Common myeloid progenitor, CD34-positive (primary cell): ENCODE results near the gene NUDT19.
"Not testable (repeated sequence)": the region's sequence is repeated elsewhere in the genome, so short reads cannot be mapped to it uniquely, and the experiment has no call there.

Experiments
- CTCF ChIA-PET: fragments of 350-600 bp; sonication (Branson Sonifier 250); formaldehyde crosslinking; loops from one replicate; lab custom pipeline; 2021; ENCODE audit warnings: antibody characterized with exemption; lab: Charles Lee
- POLR2A ChIA-PET: fragments of 350-600 bp; sonication (Branson Sonifier 250); formaldehyde crosslinking; loops from one replicate; lab custom pipeline; 2021; ENCODE audit warnings: antibody characterized with exemption; lab: Charles Lee
- DNase-seq, 3 donors: peaks; one replicate each; pipeline versions ENCODE4 v3.0.0 to v3.0.0-alpha.2; 2013
- H3K27ac ChIP-seq, 2 experiments: 1 replicate in 1 of 2; 2 replicates in 1 of 2; pipeline ENCODE4 v1.7.0; 2013; ENCODE audit warnings: inconsistent platforms in 2 of 2, low read length in 2 of 2, mild to moderate bottlenecking in 2 of 2, low read depth in 1 of 2, moderate library complexity in 1 of 2; ENCODE audit not compliant: severe bottlenecking in 2 of 2, insufficient read depth in 1 of 2, poor library complexity in 1 of 2
- H3K27me3 ChIP-seq, 5 experiments: replicated peaks in 2 of 5; 1 replicate in 3 of 5; 2 replicates in 2 of 5; pipeline versions ENCODE4 v1.6.1 to v1.7.0; 2013; ENCODE audit warnings: low read length in 4 of 5, mild to moderate bottlenecking in 2 of 5, moderate library complexity in 2 of 5, inconsistent platforms in 1 of 5; ENCODE audit not compliant: insufficient read depth in 5 of 5, control insufficient read depth in 4 of 5
- H3K36me3 ChIP-seq, 4 experiments: 1 replicate in 2 of 4; 2 replicates in 2 of 4; pipeline versions ENCODE4 v1.6.1 to v1.7.0; 2013; ENCODE audit warnings: low read length in 3 of 4, control low read depth in 1 of 4, mild to moderate bottlenecking in 1 of 4; ENCODE audit not compliant: control insufficient read depth in 4 of 4, insufficient read depth in 4 of 4
- H3K4me1 ChIP-seq, 4 experiments: 1 replicate in 3 of 4; 2 replicates in 1 of 4; pipeline versions ENCODE4 v1.6.1 to v1.7.1; 2013; ENCODE audit warnings: low read length in 3 of 4, mild to moderate bottlenecking in 3 of 4, control low read depth in 1 of 4, inconsistent platforms in 1 of 4, moderate library complexity in 1 of 4; ENCODE audit not compliant: control insufficient read depth in 4 of 4, insufficient read depth in 4 of 4; ENCODE audit errors: control extremely low read depth in 1 of 4
- H3K4me3 ChIP-seq, 7 experiments: 1 replicate in 4 of 7; 2 replicates in 3 of 7; pipeline versions ENCODE4 v1.5.1 to v1.7.0; 2013; ENCODE audit warnings: mild to moderate bottlenecking in 7 of 7, low read length in 6 of 7, moderate library complexity in 6 of 7, inconsistent platforms in 2 of 7, low read depth in 2 of 7, control low read depth in 1 of 7; ENCODE audit not compliant: insufficient read depth in 4 of 7, control insufficient read depth in 1 of 7; ENCODE audit errors: extremely low read depth in 1 of 7
- H3K9me3 ChIP-seq, 5 experiments: 1 replicate in 4 of 5; 2 replicates in 1 of 5; pipeline versions ENCODE4 v1.6.1 to v1.7.1; 2013; ENCODE audit warnings: low read length in 4 of 5, mild to moderate bottlenecking in 2 of 5, inconsistent platforms in 1 of 5, low read depth in 1 of 5, moderate library complexity in 1 of 5; ENCODE audit not compliant: control insufficient read depth in 4 of 5, insufficient read depth in 2 of 5; ENCODE audit errors: control extremely low read depth in 1 of 5
- WGBS: methylation state at CpG from one replicate; pipeline ENCODE4 v1.1.5; 2013; ENCODE audit not compliant: insufficient coverage; 5-methylcytosine and 5-hydroxymethylcytosine counted together

NUDT19 gene

GRCh38 chr19:32716203-32716602, 24.6 kb downstream of the NUDT19 start:
- H3K4me3 ChIP-seq, H3K27me3 ChIP-seq, DNase-seq, H3K27ac ChIP-seq, H3K9me3 ChIP-seq, POLR2A ChIA-PET, H3K4me1 ChIP-seq, CTCF ChIA-PET: not testable (repeated sequence)
- peaks cover 2 to 26% (median 11%) of the 10 kb centered on the region in 4 experiments for H3K36me3 ChIP-seq
- 100% methylated on average over 6 of the region's 7 CpGs for WGBS

DNA sequence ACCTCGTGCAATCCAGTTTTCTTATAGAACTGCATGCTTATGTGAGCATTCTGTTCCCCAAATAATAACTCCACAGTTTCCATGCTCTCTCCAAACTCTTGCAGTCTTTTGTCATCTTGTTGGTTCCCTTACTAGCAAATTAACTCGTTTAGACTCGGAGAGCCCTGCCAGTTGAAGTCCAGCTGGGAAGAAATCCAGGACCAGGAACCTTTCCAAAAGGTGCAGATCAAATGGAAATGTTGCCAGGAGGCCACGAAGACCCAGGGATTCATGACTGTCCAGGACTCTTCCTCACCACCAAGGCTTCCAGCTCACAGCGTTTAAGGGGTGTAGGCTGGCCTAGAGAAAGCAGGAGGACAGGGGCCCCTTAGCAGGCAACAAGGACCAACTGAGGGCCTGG, 25.9 kb downstream of the NUDT19 start:
- POLR2A ChIA-PET: no interaction called here

GRCh38 chr19:32718286-32718685, 26.7 kb downstream of the NUDT19 start:
- 94% methylated on average over 7 of the region's 7 CpGs for WGBS
- H3K27me3 ChIP-seq: no peaks in the 10 kb centered on the region
- peaks cover 0 to 4% (median 0%) of the 10 kb centered on the region in 4 experiments for H3K4me1 ChIP-seq
- H3K27ac ChIP-seq: no peak overlapping the region
- H3K4me3 ChIP-seq: no peak overlapping the region
- CTCF ChIA-PET: no interaction called here
- H3K9me3 ChIP-seq: peaks cover 0 to 3% (median 0%) of the 10 kb centered on the region in 5 experiments
- H3K36me3 ChIP-seq: peaks cover 2 to 17% (median 9%) of the 10 kb centered on the region in 4 experiments
- no peak for DNase-seq
- POLR2A ChIA-PET: interaction anchor here (0.7 kb wide), 1 partner anchor 209 kb away, joined by 3 read pairs; no protein-coding TSS in a partner anchor

More for the DNA sequence above, 25.9 kb downstream of the NUDT19 start:
- 94% methylated on average over 4 of the region's 5 CpGs for WGBS
- CTCF ChIA-PET: interaction anchor here (1.2 kb wide), 1 partner anchor 16 kb away, joined by 3 read pairs; no protein-coding TSS in a partner anchor
- H3K36me3 ChIP-seq: peaks cover 2 to 21% (median 9%) of the 10 kb centered on the region in 4 experiments
- peaks cover 0 to 4% (median 0%) of the 10 kb centered on the region in 4 experiments for H3K4me1 ChIP-seq
- H3K9me3 ChIP-seq: peaks cover 0 to 3% (median 0%) of the 10 kb centered on the region in 5 experiments
- no peak overlapping the region for H3K27ac ChIP-seq
- no peaks in the 10 kb centered on the region for H3K27me3 ChIP-seq
- H3K4me3 ChIP-seq: no peak overlapping the region
- DNase-seq: no peak

- CTCF ChIA-PET: no interaction called here
- DNase-seq: no peak
- H3K27me3 ChIP-seq: no peaks in the 10 kb centered on the region
- 91% methylated on average over 37 of the region's 44 CpGs for WGBS
- H3K27ac ChIP-seq: no peak within 1 kb of the TSS
- POLR2A ChIA-PET: no interaction called here
- peaks cover 1 to 9% (median 5%) of the 10 kb centered on the region in 4 experiments for H3K36me3 ChIP-seq
- H3K4me3 ChIP-seq: no peak within 1 kb of the TSS
- peaks cover 0 to 4% (median 0%) of the 10 kb centered on the region in 4 experiments for H3K4me1 ChIP-seq
- H3K9me3 ChIP-seq: peaks cover 0 to 3% (median 0%) of the 10 kb centered on the region in 5 experiments
Observed at GRCh38 chr19:32719611-32720059, 28.0 kb downstream of the NUDT19 start, which contains the start of gene TDRD12. TSS of gene TDRD12 (plus strand) at chr19:32719767. CDS start at chr19:32720073, 306 bp downstream.

DNA sequence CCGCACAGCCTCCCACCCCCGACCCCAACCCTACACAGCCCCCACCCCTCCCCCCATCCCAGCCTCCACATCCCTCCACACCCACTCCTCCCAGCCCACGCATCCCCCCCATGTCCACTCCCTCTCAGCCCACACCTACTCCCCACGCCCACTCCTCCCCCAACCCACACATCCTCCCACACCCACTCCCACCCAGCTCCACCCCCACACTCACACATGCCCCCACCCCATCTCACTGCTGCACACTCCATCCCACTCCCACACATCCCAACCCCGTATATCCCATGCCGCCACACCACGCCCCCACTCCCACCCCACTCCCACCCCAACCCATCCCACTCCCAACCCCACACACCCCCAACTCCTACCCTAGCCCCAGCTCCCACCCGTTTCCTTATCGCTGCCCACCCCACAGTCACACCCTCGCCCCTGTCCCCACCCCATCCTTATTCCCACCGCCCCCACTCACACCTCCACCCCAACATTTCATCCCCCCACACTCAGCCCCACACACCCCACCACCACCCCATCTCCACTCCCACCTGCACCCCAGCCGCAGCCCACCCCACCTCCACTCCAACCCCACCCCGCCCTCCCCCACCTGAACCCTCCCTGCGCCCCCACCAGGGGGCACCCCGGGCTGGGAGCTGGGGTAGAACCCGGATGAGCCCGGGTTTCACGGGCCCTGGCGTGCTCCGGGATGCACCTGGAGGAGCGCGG, 28.8 kb downstream of the NUDT19 start:
- H3K4me3 ChIP-seq: no peak overlapping the region
- peaks cover 0 to 3% (median 0%) of the 10 kb centered on the region in 5 experiments for H3K9me3 ChIP-seq
- 98% methylated on average over 11 of the region's 22 CpGs for WGBS
- CTCF ChIA-PET: no interaction called here
- peaks cover 0 to 7% (median 1%) of the 10 kb centered on the region in 4 experiments for H3K36me3 ChIP-seq
- no peak overlapping the region for H3K27ac ChIP-seq
- H3K4me1 ChIP-seq: peaks cover 0 to 4% (median 0%) of the 10 kb centered on the region in 4 experiments
- POLR2A ChIA-PET: no interaction called here
- no peak for DNase-seq
- H3K27me3 ChIP-seq: no peaks in the 10 kb centered on the region

- peaks cover 0 to 3% (median 0%) of the 10 kb centered on the region in 5 experiments for H3K9me3 ChIP-seq
- no peaks in the 10 kb centered on the region for H3K27me3 ChIP-seq
- no peak overlapping the region for H3K27ac ChIP-seq
- no peak for DNase-seq
- H3K4me3 ChIP-seq: no peak overlapping the region
- CTCF ChIA-PET: interaction anchor here (1.1 kb wide), 1 partner anchor 17 kb away, joined by 3 read pairs; no protein-coding TSS in a partner anchor
- POLR2A ChIA-PET: no interaction called here
- peaks cover 0 to 7% (median 1%) of the 10 kb centered on the region in 4 experiments for H3K36me3 ChIP-seq
- H3K4me1 ChIP-seq: peaks cover 0 to 4% (median 0%) of the 10 kb centered on the region in 4 experiments
- 99% methylated on average over 19 of the region's 22 CpGs for WGBS
Observed at GRCh38 chr19:32720936-32721250, 29.3 kb downstream of the NUDT19 start.

DNA sequence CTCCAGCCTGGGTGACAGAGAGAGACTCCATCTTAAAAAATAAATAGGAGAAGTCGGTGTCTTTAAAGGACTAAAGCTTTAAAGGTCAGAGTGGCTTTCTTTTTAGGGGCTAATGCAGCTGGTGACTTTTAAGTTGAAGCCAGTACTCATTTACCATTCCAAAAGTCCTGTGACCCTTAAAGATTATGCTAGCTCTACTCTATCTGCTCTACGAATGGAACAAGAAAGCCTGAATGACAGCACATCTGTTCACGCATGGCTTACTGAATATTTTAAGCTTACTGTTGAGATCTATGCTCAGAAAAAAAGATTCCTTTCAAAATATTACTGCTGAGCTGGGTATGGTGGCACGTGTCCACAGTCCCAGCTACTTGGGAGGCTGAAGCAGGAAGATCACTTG, 44.3 kb downstream of the NUDT19 start:
- DNase-seq: no peak
- no peak overlapping the region for H3K4me3 ChIP-seq
- 92% methylated on average over 3 of the region's 4 CpGs for WGBS
- ChIA-PET POLR2A (no interaction called here), CTCF (interaction anchor here (0.6 kb wide), 1 partner anchor 31 kb away, joined by 3 read pairs; no protein-coding TSS in a partner anchor)
- no peaks in the 10 kb centered on the region for H3K4me1 ChIP-seq
- H3K27me3 ChIP-seq: peaks cover 0 to 5% (median 3%) of the 10 kb centered on the region in 5 experiments
- no peak overlapping the region for H3K27ac ChIP-seq
- H3K36me3 ChIP-seq: no peaks in the 10 kb centered on the region
- no peaks in the 10 kb centered on the region for H3K9me3 ChIP-seq
